T-helper 22 cell (primary cell): ENCODE data around the gene ADCY10.

Experiments used
- DNase-seq: peaks from one replicate; pipeline ENCODE4 v3.0.0-alpha.2; 2020; ENCODE audit warnings: low read depth

The ADCY10 gene

DNA sequence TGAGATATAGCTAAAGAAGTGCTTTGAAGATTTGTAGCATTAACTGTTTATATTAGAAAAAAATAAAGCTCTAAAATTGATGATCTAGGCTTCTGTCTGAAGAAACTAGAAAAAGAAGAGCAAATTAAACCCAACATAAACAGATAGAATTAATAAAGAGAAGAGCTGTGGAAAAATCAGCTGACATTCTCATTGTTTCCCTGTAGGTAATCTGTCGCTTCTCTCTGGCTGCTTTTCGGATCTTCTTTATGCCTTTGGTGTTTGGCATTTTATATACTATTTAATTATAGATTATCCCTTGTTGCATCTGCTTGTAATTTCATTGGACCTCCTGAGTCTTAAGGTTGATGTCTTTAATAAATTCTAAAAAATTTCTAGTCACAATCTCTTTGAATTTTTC, 132.4 kb downstream of the ADCY10 start:
- DNase-seq: no peak

DNA sequence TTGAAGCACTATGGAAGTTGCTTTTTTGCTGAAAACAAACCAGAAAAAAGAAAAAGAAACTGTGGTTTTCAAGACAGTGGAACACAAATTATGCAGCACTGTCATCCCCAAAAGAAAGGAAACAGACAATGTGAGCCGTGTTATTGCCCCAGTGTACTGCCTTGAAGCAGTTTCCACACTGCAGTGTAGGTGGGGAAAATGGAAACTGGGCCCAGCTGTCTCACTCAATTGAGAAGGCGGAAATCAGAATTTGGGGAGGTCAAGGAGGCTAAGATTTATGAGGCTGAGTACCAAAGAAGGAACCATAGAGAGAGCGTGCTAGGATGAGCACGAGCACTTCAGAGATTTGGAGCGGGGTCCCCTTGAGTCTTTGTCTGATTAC, 136.7 kb downstream of the ADCY10 start:
- no peak for DNase-seq

DNA sequence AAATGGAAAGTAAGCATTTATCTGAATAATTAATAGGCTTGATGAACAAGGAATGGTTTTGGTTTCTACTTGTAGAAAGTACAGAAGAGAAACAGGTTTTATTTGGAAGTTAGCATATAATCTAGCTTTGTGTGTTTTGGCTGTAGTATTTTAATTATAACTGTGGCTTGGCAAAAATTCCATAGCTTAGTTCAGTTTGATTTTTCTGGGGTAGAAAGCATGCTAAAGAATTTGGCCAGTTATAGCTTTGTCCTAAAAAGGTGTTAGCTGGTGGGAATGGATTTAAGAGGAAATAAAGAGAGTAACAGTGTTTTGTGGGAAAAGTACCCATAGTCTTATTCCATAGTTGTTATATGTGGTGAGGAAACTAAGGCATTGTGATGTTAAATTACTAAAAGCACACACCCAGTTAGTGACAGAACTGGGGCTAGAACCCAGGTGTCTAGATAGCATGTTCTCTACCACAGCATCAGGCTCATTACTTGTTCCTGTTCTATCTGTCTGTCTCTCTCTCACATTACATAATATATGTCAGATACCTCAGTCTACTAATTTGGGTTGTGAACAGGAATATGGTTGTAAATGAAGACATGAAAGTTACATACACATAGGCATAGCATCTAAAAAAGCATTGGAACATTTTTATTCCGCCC, 137.2 kb downstream of the ADCY10 start:
- no peak for DNase-seq

DNA sequence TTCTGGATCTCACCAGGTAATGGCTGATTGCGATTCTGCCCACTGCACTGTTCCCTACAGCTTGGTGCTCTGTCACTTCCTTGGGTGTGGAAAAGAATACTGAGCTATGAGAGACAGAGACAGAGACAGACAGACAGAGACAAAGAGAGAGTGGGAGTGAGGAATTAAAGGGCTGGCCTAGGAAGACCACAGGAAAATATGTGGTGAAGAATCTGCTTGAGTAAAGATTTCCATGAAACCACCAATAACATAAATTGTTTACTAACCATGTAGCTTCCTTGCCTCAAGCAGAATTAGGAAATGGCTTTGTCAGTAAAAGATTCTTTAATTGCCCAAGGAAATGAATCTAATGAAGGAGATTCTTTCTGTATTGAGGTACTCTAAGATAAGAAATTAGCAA, 137.8 kb downstream of the ADCY10 start:
- no peak for DNase-seq

DNA sequence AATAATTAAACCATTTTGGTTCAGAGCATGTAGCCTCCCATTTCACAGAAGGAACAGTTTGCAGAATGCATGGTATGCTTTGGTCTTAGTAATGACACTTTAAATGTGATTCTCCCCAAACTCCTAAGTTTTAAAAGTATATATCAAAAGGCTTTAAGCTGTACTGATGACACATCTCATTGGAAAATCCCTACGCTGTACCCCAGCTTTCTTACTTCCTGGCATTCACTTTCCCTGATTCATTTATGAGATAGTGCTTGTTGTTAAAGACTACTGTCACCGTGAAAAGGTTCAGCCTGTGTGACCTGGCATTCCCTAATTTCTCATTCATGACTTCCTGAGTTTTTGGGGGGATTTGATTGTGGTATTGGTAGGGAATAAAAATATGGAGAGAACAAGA, 138.8 kb downstream of the ADCY10 start:
- DNase-seq: no peak

DNA sequence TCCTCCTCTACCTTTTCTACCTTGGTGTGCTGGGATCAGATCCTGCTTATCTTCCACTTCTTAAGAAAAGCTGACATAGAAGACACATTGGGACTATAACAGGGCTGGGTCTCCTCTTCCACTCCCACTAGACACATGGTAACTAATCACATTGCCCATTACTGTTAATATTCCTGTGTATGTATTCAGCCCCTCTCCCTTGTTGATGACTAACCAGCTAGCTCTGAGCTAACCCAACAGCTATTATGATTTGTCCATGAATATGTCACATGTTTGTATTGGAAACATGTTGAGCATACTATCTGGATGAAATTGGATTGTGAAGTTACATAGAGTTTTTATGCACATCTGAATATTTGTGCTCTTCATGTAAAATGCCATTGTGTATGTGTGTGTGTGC, 139.2 kb downstream of the ADCY10 start:
- no peak for DNase-seq

DNA sequence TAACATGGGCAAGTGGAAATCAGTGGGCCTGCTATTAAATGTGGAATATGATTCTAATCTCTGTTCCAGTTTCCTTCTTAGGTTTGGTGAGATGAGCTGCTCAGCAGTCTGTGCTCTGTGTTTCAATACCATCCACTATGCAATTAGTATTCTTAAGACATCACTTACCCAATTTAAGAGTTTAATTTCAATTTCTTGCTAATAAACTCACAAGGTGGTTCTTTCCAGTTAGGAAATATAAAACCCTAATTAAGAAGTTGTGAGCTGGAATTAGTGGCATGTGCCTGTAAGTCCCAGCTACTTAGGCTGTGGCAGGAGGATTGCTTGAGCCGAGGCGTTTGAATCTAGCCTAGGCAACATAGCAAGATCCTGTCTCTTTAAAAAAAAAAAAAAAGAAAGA, 140.4 kb downstream of the ADCY10 start:
- no peak for DNase-seq

DNA sequence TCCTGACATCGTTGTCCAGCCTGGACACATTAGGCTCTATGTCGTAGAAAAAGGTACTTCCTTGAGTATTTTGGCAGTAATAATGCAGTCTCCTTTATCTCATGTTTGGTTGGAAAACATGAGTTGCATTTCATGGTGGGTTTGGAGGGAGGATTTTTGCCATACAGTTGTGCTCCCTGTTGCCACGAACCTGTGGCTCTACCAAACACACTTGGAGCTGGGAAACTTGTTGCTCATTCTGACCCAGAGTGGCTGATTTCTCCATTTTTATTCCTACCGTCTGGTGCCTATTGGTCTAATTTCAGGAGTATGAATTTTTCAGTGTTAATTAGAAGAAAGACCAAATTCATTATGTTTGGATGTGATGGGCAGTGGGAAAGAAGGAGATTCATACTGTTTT, 141.5 kb downstream of the ADCY10 start:
- DNase-seq: no peak

DNA sequence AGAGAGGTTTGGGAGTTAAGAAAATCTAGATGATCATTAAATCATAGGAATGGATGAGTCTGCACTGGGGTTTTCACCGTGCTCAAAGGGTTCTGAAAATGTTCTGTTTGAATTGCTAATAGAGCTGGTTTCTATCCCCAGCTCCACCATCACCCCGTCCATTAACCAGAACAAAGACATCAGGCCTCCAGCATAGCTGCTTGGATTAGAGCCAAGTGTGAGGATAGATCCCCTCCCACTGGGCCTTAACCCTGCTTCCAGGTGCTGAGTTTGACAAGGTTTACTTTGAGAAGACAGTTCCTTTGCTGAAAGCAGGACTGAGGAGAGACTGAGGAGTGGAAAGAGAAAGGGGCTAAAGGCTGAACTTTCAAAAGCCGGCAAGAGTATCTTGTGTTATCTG, 143.8 kb downstream of the ADCY10 start:
- DNase-seq: no peak

DNA sequence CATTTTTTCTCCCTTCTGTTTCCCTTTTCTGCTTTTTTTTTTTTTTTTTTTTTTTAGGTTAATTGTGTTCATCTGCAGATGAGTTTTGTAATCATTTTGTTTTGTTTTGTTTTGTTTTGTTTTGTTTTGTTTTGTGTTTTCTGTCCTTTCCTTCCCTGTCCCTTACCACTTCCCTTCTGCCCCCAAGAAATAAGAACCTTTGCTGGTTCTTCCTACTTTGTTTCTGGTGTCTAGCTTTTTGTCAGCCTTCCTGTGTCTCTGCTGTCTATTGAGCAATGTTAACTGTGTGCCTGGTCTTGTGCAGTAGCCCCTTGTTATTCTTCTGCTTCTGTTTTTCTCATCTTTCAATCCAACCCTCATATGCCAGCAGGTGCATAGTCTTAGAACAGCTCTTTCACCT, 146.2 kb downstream of the ADCY10 start:
- no peak for DNase-seq

DNA sequence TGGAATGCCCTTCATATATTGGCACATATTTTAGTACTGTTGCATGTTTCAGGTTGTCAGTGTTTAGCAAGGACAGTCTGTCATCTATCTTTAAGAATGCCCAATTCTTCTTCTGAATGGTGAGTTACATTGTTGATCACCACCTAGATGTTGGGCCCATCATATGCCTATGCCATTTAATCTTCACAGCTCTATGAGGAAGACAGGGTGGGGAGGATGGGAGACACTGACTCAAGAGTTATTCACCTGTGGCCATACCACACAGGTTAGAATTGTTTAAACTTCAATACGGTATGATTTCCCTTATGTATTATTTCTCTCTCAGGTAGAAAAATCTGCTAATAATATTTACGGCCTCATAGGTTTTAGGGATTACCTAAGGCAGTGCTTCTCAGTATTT, 147.4 kb downstream of the ADCY10 start:
- DNase-seq: no peak

DNA sequence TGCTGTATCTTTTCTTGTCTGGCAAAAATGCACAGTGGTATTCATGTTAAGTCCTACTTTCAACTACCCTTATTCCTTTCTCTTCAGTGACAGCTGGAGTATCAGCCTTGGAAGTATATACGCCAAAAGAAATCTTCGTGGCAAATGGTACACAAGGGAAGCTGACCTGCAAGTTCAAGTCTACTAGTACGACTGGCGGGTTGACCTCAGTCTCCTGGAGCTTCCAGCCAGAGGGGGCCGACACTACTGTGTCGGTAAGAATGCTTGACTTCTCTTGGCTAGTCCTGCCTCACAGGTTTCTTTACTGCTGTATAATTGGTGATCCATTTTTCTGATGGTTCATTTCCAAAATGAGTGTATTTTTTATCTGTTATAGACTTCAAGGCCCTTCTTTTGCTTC, 148.4 kb downstream of the ADCY10 start:
- DNase-seq: no peak

DNA sequence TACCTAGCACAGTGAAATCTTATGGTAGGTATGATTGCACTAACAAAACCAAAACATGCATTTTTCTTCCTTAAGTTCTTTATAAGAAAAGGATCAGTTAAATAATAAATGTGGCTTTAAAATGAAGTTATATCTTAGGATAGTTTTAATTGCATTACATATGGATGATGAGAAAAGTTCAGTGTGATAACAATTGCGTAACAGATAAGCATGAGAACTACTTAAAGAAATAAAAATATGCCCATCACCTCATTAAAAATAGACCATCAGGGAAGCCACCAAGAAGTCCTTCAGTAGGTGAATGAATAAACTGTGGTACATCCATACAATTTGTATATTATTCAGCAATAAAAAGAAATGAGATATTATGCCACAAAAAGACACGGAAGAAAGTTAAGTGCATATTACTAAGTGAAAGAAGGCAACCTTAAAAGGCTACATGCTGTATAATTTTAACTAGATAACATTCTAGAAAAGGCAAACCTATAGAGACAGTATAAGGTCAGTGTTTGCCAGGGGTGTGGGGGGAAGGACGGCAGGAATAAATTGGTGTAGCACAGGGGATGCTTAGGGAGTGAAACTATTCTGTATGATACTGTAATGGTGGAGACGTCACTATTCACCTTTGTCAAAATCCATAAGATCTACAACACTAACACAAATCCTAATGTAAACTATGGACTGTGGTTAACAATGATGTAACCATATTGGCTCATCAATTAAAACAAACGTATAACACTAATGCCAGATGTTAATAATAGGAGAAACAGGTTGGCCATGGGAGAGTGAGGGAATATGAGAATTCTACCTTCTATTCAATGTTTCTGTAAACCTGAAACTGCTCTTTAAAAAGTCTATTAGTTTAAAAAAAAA, 149.2 kb downstream of the ADCY10 start:
- no peak for DNase-seq

DNA sequence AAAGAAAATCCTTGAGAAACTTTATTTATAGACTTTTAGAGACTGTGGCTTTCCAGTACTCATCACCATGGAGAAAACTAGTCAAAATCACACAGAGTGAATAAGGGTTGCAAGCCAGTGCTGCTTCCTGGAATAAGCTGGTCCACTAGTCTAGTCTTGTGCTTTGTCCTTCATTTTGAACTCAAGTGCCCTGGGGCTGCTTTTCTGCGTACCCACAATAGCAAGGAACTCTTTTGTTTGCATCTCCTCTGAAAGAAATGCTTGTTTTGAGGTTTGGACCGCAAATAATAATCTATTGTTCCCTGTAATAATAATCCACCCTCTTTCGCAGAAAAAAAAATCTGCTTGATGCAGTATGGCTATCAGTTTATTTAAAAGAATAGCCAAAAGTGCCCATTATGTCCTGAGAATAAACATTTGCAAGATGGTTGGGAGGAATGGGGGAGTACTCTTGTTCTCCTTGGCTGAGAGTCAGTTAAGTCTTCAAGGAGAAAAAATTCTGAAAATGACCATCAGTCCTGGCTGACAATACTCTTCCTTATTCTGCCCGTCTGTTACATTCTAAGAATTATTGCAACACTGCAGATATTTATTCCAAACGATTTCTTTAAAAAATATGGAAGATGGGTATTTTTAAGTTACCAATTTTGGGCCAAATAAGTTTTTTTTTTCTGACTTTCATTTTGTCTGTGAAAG, 150.3 kb downstream of the ADCY10 start:
- DNase-seq: no peak

DNA sequence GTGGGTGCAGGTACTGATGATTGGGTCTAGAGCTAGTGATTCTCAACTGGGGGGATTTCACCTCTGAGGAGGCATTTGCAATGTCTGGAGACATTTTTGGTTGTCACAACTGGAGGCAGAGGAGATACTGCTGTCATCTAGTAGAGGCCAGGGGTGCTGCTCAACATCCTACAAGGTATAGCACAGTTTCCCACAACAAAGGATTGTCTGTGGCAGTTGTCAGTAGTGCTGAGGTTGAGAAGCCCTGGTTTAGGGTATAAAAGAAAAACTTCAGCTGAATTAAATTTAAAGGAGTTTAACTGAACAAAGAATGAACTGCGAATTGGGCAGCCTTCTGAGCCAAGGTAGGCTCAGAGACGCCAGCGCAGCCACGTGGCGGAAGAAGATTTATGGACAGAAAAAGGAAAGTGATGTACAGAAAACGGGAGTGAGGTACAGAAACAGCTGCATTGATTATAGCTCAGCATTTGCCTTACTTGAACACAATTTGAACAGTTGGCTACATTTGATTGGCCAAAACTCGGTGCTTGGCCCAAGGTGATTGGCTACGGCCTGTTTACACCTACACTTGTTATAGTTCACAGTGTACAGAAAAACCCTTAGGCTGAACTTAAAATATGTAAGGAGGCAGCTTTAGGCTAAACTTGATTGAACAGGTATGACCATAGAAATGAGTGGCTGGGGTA, 151.7 kb downstream of the ADCY10 start:
- no peak for DNase-seq

DNA sequence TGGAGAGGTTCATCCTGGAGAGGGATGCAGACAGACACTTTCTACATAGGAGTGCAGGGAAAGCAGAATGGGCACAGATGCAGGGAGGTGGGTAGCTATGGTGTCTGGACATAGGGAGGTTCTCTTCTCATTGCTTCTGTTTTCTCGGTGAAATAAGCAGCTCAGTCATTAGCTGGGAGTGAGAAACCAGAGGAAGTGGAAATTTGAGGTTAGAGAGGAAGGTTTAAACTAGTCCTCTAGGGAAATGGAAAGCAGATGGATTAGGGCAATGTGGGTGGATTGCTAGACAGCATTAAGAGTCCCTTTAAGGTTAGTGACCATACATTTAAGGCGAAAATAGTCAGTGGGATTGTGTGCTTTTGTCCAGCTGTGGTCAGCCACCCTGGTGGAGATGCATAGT, 152.5 kb downstream of the ADCY10 start:
- no peak for DNase-seq
